IPS-NIHi11 (cell line): ENCODE data around the gene FLNB.
"Not testable (repeated sequence)": the region's sequence is repeated elsewhere in the genome, so short reads cannot be mapped to it uniquely, and the experiment has no call there.

Experiments
- DNase-seq: peaks from one replicate; pipeline ENCODE4 v3.0.0; 2012; ENCODE audit warnings: mixed read lengths, low spot score

The FLNB gene

DNA sequence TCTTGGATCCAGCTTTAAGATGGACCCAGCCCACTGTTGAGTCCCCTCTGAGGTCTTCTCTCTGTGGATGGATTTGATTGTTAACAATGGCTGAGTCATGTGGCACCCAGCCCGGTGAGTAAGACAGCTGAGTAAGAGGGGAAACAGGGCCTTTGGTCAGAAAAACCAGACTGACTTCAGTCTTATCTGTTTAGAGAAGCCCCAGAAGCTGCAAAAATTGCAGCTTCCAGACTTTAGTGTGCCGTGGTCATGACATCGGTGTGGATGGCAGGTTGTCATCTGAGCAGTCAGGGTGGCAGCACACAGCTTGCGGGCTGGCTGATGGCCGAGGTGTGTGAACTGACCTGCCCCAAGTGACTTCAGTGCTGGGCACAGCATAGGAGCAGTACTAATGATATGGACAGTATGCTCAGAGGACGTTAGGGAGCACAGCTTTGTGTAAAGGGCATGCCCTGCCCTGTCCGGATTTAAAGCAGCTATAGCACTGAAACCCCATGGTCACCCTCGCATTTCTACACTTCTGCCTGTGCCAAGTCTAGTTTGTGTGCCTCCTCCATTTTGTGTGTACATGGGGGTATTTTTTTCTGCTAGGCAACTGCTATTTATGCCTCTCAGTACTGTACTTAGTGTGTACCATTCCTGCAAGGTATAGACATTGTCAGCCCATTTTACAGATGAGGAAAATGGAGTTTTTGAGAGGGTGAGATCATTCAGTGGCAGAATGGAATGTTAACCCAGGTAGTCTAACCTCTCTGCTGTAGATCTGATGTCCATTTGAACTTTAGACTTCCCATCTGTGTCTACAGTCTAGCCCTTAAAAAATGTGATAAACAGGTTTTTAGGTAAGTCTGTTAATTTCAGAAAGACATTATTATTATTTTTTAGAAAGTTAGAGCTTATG lies 44.4 kb downstream of the FLNB start:
- DNase-seq, result no peak

- no peak for DNase-seq
These were observed 46.4 kb downstream of the FLNB start for GRCh38 chr3:58054652-58055051.

DNA sequence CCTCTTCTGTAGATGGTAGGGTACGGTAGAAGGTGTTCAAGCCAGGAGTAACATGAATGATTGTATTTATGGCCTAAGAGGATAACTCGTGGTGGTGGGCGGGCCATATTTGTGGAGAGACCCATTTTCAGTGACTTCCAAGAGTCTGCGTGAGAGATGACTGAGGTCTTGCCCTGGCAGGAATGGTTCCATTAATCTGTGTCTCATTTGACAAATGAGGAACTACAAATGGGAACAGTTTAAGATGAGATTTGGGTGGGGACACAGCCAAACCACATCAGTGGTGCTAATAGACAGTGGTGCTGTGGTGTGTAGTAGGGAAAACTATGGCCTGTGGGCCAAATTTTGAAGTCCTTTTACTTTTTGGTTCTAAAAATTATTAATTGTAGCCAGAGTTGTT lies 47.1 kb downstream of the FLNB start:
- DNase-seq, result no peak

GRCh38 chr3:58055891-58056290 lies 47.7 kb downstream of the FLNB start:
- not testable (repeated sequence) for DNase-seq

DNA sequence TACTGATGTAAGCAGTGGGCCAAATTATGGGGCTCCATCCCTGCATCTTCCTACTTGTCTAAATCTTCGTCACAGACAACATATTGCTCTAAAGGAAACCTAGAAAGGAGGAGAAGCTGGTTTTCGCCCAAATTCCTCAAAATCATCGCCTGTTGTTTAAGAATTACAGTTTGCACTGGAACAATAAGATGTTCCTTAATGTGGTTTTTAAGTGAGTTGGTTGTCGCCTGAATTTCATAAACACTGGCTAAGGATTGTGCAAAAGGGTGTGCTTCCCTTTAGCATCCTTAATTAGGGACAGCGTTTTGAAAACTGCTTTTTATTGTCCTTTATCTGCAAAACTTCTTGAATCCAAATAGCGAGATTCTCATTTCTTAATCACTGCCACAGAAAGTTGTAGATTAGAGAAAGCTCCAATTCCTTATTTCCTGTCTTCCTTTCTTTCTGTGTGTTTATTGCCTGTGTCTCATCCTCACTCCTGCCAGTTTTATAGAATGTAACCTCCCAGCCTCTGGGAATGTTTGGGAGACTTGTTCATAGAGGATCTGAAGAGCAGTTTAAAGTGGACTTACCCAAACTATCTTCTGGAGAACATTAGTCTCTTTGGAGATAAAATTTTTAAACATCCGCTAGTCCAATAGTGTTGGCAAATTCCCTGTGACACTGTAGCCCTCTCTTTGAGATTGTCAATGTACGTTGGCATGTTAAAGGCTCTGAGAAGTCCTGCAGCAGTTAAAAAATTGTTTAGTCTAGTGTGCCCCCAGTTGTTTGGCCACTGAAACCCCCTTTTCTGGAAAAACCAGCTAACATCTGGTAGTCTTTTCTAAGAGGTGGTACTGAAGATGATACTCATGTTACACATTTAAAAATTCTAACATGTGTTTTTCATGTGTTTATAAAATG lies 50.4 kb downstream of the FLNB start:
- no peak for DNase-seq

- no peak for DNase-seq
These were observed 51.4 kb downstream of the FLNB start for GRCh38 chr3:58059349-58060321.

DNA sequence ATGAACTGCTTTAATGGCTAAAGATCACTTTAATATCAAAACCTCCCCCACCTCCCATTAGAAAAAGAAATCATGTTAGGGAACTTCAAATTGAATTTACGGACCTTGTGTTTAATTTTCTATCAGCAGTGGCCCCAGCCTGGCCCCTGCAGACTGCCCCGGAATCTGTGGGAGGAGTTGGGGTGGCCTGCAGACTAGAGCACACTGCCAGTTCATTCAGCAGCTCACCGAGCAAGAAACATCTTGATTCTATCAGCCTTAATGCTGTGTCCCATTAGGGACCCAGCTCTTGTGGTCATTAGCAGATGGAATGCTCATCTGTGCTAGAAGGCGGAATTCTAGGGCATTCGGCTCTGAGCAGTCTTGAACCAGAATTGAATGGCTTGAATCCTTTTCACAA lies 54.2 kb downstream of the FLNB start:
- no peak for DNase-seq

DNA sequence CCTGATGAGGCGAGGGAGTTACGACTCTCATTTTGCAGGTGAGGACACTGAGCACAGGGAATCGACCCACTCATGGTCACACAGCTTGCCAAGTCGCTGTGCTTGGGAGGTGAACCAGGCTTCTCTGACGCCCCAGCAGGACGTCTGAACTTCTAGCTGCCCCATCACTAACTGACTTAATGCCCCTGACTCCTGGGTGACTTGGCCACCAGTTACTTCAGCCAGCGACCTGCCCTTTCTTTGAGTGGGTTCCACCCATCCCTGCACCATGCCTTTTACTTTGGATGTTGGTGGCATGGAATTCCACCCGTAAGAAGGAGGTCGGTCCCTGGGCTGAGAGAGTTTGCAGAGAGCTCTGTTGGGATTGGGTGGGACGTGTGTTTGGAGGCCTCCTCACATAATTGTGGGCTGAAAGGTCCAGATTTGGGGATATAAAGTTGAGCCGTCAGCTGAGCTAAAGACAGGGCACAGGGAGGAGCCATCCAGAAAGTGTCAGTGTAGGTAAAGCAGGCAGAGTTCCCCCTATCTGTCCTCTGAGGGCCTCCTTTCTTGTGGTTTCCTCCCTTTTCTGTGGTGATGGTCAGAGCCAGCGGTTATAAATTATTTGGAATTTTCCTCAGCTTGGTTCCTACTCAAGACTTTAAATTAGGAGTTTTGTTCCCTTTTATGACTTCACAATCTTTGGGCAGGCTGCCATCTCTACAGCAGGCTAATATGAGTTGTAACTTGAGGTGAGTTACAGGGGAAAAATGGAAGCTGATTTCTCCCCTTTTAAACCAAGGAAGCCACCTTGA lies 55.0 kb downstream of the FLNB start:
- no peak for DNase-seq

DNA sequence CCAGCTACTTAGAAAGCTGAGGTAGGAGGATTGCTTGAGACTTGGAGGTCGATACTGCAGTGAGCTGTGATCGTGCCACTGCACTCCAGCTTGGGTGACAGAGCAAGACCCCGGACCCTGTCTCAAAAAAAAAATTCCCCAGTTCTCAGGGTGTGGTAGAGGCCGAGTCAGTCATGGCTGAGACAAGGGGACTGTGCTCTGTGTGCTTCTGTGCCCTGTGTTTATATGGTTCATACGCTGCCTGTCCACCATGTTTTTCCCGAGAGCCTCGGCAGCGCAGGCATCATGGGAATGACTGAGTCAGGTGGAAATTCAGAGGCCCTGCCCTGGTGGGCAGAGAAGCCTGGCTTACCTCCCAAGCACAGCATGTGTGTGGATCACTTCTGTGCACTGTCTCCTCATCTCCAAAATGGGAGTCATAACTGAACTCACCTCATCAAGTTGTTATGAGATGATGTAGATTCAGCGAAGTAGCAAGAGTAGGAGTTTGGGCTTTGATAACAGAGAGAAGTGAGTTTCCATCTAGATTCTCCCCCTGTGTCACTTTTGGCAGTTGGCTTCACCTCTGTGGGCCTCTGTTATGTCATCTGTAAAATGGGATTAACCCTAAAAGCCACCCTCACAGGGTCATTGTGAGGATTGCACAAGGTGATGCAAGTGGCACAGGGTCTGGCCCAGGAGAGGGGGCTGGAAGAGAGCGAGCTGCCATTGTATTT lies 56.9 kb downstream of the FLNB start:
- no peak for DNase-seq

DNA sequence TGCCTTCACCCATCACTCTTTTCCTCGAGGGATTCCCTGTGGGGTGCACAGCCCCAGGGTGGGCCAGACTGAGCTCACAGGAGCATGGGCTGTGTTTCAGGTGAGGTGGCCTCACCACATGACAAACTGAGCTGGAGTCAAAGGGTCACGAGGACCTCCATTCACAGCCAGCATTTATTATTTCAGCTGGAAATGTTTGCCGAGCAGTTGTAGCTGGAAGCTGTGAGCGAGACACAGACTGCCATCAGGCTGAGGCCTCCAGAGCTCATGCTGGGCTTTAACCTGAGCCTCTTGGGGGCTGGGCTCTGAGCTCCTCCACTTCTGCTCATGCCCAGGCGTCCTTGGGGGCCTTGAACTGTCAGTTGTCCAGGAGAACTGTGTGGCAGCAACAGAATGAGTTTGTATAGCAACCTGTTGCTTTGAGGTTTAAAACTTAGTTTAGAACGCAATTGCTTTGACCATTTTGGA lies 57.5 kb downstream of the FLNB start:
- DNase-seq, result peak; percentile 44

DNA sequence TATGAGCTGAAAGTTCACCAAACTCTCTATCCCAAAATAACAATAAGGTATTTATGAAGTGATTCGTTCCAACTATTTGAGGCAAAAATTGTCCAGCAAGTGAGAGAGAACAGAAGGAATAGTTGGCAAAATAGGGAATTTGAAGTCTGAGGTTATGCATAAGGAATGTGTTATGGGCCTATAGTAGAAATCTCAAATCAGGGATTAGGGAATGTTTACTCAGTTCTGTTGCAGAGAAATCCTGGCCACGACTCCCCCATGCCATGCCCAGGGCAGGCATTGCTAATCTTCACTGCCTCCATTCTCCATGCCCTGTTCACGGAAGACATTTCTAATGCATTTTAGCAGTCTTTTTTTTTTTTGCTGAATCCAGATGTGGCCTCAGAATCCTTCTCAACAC lies 58.6 kb downstream of the FLNB start:
- DNase-seq, result no peak

GRCh38 chr3:58068122-58068809 lies 60.0 kb downstream of the FLNB start:
- no peak for DNase-seq

DNA sequence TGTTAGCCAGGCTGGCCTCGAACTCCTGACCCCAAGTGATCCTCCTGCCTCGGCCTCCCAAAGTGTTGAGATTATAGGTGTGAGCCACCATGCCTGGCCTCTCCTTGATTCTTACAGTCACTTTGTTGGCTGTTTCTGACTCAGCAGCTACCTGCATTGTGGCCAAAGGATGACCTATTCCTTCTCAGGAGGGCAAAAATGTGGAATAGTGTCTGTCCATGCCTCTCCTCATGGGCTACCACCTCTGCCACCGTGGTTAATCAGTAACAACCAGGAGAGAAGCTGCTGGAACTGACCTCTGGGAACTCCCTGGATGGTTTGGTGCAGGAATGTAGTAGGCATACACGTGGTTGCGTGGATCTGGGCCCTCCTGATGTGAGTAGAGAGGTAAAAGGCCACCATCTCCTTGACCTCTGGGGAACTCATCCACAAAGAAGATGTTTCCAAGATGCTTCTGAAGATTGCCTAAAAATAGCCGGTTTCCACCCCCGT lies 63.3 kb downstream of the FLNB start:
- no peak for DNase-seq

DNA sequence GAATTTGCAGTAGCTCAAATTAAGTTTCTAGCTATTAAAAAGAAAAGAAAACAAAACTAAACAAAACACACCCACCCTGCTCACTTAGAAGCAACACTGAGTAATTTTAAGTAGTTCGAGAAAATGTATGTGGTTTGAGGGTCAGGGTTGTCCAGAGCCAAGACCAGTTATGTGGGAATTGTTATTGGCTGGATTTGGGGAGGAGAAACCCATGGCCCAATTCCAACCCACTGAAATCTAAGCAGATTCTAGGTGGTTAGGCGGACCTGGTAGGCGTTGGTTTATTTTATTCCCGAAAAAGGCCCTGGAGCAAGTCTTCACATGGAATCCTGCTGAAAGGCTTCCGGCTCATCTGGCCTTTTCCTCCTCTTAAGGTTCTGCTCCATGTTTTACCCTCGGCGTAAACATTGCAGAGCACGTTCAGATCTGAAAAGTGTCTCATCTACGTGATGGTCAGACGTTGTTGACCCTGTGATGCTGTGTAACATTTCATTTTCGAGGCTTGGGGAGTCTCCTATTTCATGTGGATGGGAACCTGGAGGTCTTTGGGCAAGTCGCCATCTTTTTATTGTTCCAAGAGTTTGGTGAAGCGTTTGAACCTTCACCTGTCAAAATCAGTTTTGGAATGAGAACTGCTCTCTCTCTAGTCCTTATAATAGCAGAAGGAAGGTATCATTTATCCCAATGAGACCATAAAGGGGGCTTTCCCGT lies 64.0 kb downstream of the FLNB start:
- DNase-seq, result no peak

GRCh38 chr3:58072763-58073130 lies 64.5 kb downstream of the FLNB start:
- DNase-seq, result no peak

DNA sequence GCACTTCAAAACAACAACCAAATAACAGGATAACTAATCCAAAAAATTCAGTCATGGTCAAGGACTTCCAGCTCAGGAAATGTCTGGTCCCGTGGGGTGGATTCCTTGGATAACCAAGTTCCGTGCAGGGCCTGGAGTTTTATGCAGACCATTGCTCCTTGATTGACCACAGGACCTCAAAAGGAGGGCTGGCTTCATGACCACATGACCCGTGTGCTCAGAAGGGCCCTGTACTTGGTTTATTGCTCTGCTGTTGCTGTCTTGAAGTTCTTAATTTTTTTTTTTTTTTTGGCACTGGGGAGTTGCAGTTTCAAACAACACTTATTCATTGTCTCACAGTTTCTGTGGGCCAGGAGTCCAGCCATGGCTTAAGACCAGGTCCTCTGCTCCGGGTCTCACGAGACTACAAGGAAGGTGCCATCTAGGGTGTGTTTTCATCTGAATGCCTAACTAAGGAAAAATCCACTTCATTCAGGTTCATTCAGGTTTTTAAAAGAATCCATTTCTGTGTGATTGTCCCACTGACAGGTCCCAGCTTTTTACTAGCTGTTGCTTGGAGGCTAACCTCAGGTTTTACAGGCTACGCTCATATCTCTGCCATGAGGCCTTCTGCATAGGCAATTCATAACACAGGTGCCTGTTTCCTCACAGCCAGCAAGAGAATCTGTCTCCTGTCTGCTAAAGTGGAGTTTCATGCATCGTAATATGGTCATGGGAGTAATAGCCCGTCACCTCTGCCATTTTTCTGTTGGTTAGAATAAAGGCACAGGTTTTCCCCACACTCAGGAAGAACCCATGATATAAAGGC lies 65.3 kb downstream of the FLNB start:
- no peak for DNase-seq

- no peak for DNase-seq
These were observed 66.0 kb downstream of the FLNB start for GRCh38 chr3:58074116-58074715.

GRCh38 chr3:58074997-58075396 lies 66.8 kb downstream of the FLNB start:
- DNase-seq, result no peak
